Sigmoid colon (tissue), 7 donors: ENCODE data around the gene BTBD9. TPM values are rescaled to one million over a fixed set of nuclear protein-coding genes. Genes with fewer than 3 reads are reported as not detected.

Experiments
- DNase-seq: peaks from one replicate; pipeline ENCODE4 v3.0.0-alpha.2; 2019
- H3K27ac ChIP-seq, 4 donors: fragments of 200-600 bp; sonication (generic); one replicate each; pipeline ENCODE4 v1.5.1; 2016 to 2019; ENCODE audit warnings: mild to moderate bottlenecking in 1 of 4
- H3K27me3 ChIP-seq, 3 donors: fragments of 200-600 bp; sonication (generic); one replicate each; pipeline ENCODE4 v1.5.1; 2019; ENCODE audit warnings: mild to moderate bottlenecking in 1 of 3
- H3K36me3 ChIP-seq, 4 donors: fragments of 200-600 bp; sonication (generic); one replicate each; pipeline ENCODE4 v1.5.1; 2016 to 2019
- H3K4me1 ChIP-seq, 4 donors: fragments of 200-600 bp; sonication (generic); one replicate each; pipeline ENCODE4 v1.5.1; 2017 to 2019
- H3K4me3 ChIP-seq, 4 donors: fragments of 200-600 bp; sonication (generic); one replicate each; pipeline ENCODE4 v1.5.1; 2017 to 2019; ENCODE audit warnings: mild to moderate bottlenecking in 2 of 4, moderate library complexity in 1 of 4
- H3K9me3 ChIP-seq, 4 donors: fragments of 200-600 bp in 3 of 4; sonication (generic) in 3 of 4; one replicate each; pipeline versions ENCODE4 v1.5.1 to v1.6.1; 2013 to 2019
- CTCF ChIP-seq, 4 experiments: fragments of 450-650 bp in 3 of 4; fragments of 200-600 bp in 1 of 4; IDR thresholded peaks; one replicate each; pipeline ENCODE4 v1.5.1; 2016 to 2019; ENCODE audit warnings: antibody characterized with exemption in 4 of 4, mild to moderate bottlenecking in 3 of 4, moderate library complexity in 2 of 4
- EP300 ChIP-seq, 4 donors: sonication (generic); formaldehyde crosslinking; IDR thresholded peaks; one replicate each; pipeline ENCODE4 v1.6.1; 2017; ENCODE audit warnings: antibody characterized with exemption in 4 of 4
- POLR2A ChIP-seq, 2 donors: fragments of 450-650 bp; IDR thresholded peaks; one replicate each; pipeline ENCODE4 v1.6.1; 2016; ENCODE audit warnings: antibody characterized with exemption in 2 of 2, mild to moderate bottlenecking in 2 of 2, moderate library complexity in 2 of 2
- POLR2AphosphoS5 ChIP-seq, 4 donors: sonication (generic); formaldehyde crosslinking; IDR thresholded peaks; one replicate each; pipeline ENCODE4 v1.6.1; 2017; ENCODE audit warnings: antibody characterized with exemption in 4 of 4
- WGBS, 2 donors: extraction: QIAGEN DNeasy Blood & Tissue Kit; methylation state at CpG; one replicate each; pipeline ENCODE4 v1.1.7; 2013; 5-methylcytosine and 5-hydroxymethylcytosine counted together
- intact Hi-C: fragments of 100-400 bp; cut with DNase I; formaldehyde crosslinking; loops from one replicate; pipeline ENCODE4 v1.15.1; 2023
- polyA plus RNA-seq, 3 donors: library from polyadenylated mRNA; stranded (reverse); fragments of 200-250 nt; gene quantifications; one replicate each; pipeline ENCODE4 v1.2.3, GENCODE V29; 2013
- total RNA-seq, 4 donors: library from RNA; depleted of rRNA; stranded (reverse); fragments of >200 nt; gene quantifications; one replicate each; pipeline ENCODE4 v1.1.0, GENCODE V29; 2016
- donor health status: healthy with polysubstance abuse.
- donor health status: Bipolar disorder and iron deficiency.
- donor health status: healthy.

BTBD9 gene
- total and polyA plus RNA-seq, 7 donors: 3.6 to 20.8 (median 10.5) TPM

- intact Hi-C loops: no loop called here
- DNase-seq: no peak
- Histone ChIP-seq H3K27me3 (no peaks in the 10 kb centered on the region), H3K36me3 (no peaks in the 10 kb centered on the region), H3K4me1 (peaks cover 0 to 12% (median 0%) of the 10 kb centered on the region in 4 donors), H3K27ac (no peak overlapping the region), H3K9me3 (no peaks in the 10 kb centered on the region), H3K4me3 (no peak overlapping the region)
- TF ChIP-seq EP300 (IDR thresholded peaks at IDR 0.05): no peak
- TF ChIP-seq CTCF (IDR thresholded peaks at IDR 0.05): no peak
- no peak for TF ChIP-seq POLR2A (IDR thresholded peaks at IDR 0.05)
- TF ChIP-seq POLR2AphosphoS5 (IDR thresholded peaks at IDR 0.05): no peak
- WGBS, 2 donors: 87 to 89% methylated on average over 9 of the region's 9 CpGs
Measured at GRCh38 chr6:38193481-38194281, 446.0 kb downstream of the BTBD9 start.

GRCh38 chr6:38193051-38193450, 446.7 kb downstream of the BTBD9 start:
- no peak for DNase-seq
- 96% methylated on average over 7 of the region's 7 CpGs for WGBS, 2 donors
- TF ChIP-seq POLR2AphosphoS5 (IDR thresholded peaks at IDR 0.05) (no peak), POLR2A (IDR thresholded peaks at IDR 0.05) (no peak), CTCF (IDR thresholded peaks at IDR 0.05) (no peak), EP300 (IDR thresholded peaks at IDR 0.05) (no peak)

GRCh38 chr6:38192487-38192886, 447.2 kb downstream of the BTBD9 start:
- H3K9me3 ChIP-seq: no peaks in the 10 kb centered on the region
- no peak overlapping the region for H3K4me3 ChIP-seq
- intact Hi-C loops: no loop called here
- no peaks in the 10 kb centered on the region for H3K27me3 ChIP-seq
- no peaks in the 10 kb centered on the region for H3K36me3 ChIP-seq
- no peak for DNase-seq
- H3K27ac ChIP-seq: no peak overlapping the region
- peaks cover 0 to 12% (median 0%) of the 10 kb centered on the region in 4 donors for H3K4me1 ChIP-seq
- 87 to 92% methylated on average over 5 of the region's 5 CpGs for WGBS, 2 donors
- no peak for TF ChIP-seq EP300 (IDR thresholded peaks at IDR 0.05)
- TF ChIP-seq CTCF (IDR thresholded peaks at IDR 0.05): no peak
- no peak for TF ChIP-seq POLR2A (IDR thresholded peaks at IDR 0.05)
- TF ChIP-seq POLR2AphosphoS5 (IDR thresholded peaks at IDR 0.05): no peak

More at GRCh38 chr6:38193051-38193450, 446.7 kb downstream of the BTBD9 start:
- no peaks in the 10 kb centered on the region for H3K27me3 ChIP-seq
- H3K4me3 ChIP-seq: no peak overlapping the region
- no peaks in the 10 kb centered on the region for H3K9me3 ChIP-seq
- H3K27ac ChIP-seq: no peak overlapping the region
- H3K36me3 ChIP-seq: no peaks in the 10 kb centered on the region
- intact Hi-C loops: no loop called here
- H3K4me1 ChIP-seq: peaks cover 0 to 12% (median 0%) of the 10 kb centered on the region in 4 donors

GRCh38 chr6:38192011-38192410, 447.7 kb downstream of the BTBD9 start:
- intact Hi-C loops: no loop called here
- WGBS, 2 donors: 85 to 90% methylated on average over 9 of the region's 9 CpGs
- Histone ChIP-seq H3K27ac (no peak overlapping the region), H3K36me3 (no peaks in the 10 kb centered on the region), H3K9me3 (no peaks in the 10 kb centered on the region), H3K27me3 (no peaks in the 10 kb centered on the region), H3K4me1 (peaks cover 0 to 12% (median 0%) of the 10 kb centered on the region in 4 donors), H3K4me3 (no peak overlapping the region)
- TF ChIP-seq CTCF (IDR thresholded peaks at IDR 0.05): no peak
- DNase-seq: no peak
